PC-9 (cell line): ENCODE results near the gene MOBP. TPM values are rescaled to one million over a fixed set of nuclear protein-coding genes. Genes with fewer than 3 reads are reported as not detected.

Source experiments
- BruUV-seq: library from RNA; stranded (reverse); fragments of 400-500 nt; replicated peaks from 2 replicates; lab custom pipeline; 2021; lab: Mats Ljungman, UMichigan
- CTCF ChIA-PET: fragments of 300-600 bp; sonication (Branson Sonifier 250); formaldehyde crosslinking; loops from one replicate; lab custom pipeline; 2022; ENCODE audit warnings: antibody characterized with exemption; lab: Charles Lee
- POLR2A ChIA-PET: fragments of 300-600 bp; sonication (Branson Sonifier 250); formaldehyde crosslinking; loops from one replicate; lab custom pipeline; 2022; ENCODE audit warnings: antibody characterized with exemption; ENCODE audit not compliant: unreplicated experiment; lab: Charles Lee
- DNase-seq, 2 experiments: peaks; one replicate each; pipeline versions ENCODE4 v3.0.0 to v3.0.0-alpha.2; 2015 to 2022; ENCODE audit warnings: mixed read lengths in 1 of 2
- H2AFZ ChIP-seq: fragments of 200-600 bp; sonication (generic); 2 replicates; pipeline ENCODE4 v1.8.1; 2017; ENCODE audit warnings: antibody characterized with exemption
- H3F3A ChIP-seq: fragments of 200-600 bp; sonication (generic); 2 replicates; pipeline ENCODE4 v1.8.1; 2017; ENCODE audit warnings: antibody characterized with exemption, mild to moderate bottlenecking, low read depth; ENCODE audit not compliant: insufficient read depth
- H3K27ac ChIP-seq: fragments of 200-600 bp; sonication (generic); 2 replicates; pipeline ENCODE4 v1.6.1; 2016; ENCODE audit warnings: mixed run types
- H3K27me3 ChIP-seq: fragments of 200-600 bp; sonication (generic); 2 replicates; pipeline ENCODE4 v1.6.1; 2016; ENCODE audit warnings: low read depth, mixed run types; ENCODE audit not compliant: insufficient read depth
- H3K36me3 ChIP-seq: fragments of 200-600 bp; sonication (generic); 2 replicates; pipeline ENCODE4 v1.6.1; 2016; ENCODE audit warnings: low read depth, mixed run types
- H3K4me1 ChIP-seq: fragments of 200-600 bp; sonication (generic); replicated peaks from 2 replicates; pipeline ENCODE4 v1.6.1; 2016; ENCODE audit warnings: mixed run types; ENCODE audit not compliant: insufficient read depth
- H3K4me2 ChIP-seq: fragments of 200-600 bp; sonication (generic); 2 replicates; pipeline ENCODE4 v1.6.1; 2017; ENCODE audit warnings: mixed run types
- H3K4me3 ChIP-seq: fragments of 200-600 bp; sonication (generic); 2 replicates; pipeline ENCODE4 v1.6.1; 2016; ENCODE audit warnings: mixed run types
- H3K79me2 ChIP-seq: fragments of 200-600 bp; sonication (generic); 2 replicates; pipeline ENCODE4 v1.6.1; 2017; ENCODE audit warnings: low read depth, mixed run types
- H3K9me2 ChIP-seq: fragments of 200-600 bp; sonication (generic); 2 replicates; pipeline ENCODE4 v1.8.1; 2017; ENCODE audit warnings: mild to moderate bottlenecking; ENCODE audit not compliant: insufficient read depth
- H3K9me3 ChIP-seq: fragments of 200-600 bp; sonication (generic); 2 replicates; pipeline ENCODE4 v1.8.1; 2016; ENCODE audit warnings: low read depth; ENCODE audit not compliant: insufficient read depth
- H4K20me1 ChIP-seq: fragments of 200-600 bp; sonication (generic); 2 replicates; pipeline ENCODE4 v1.8.1; 2017; ENCODE audit not compliant: insufficient read depth
- EZH2 ChIP-seq: fragments of 200-600 bp; sonication (generic); IDR thresholded peaks from 2 replicates; pipeline ENCODE4 v1.8.0; 2017; ENCODE audit warnings: antibody characterized with exemption, low read depth
- intact Hi-C: fragments of 100-400 bp; cut with micrococcal nuclease; formaldehyde crosslinking; loops from one replicate; pipeline ENCODE4 v1.10.0; 2022; ENCODE audit not compliant: unreplicated experiment
- total RNA-seq: library from RNA; stranded (reverse); gene quantifications from 2 replicates; pipeline ENCODE4 v1.2.3, GENCODE V29; 2021
- TF ChIP-seq, protein P1 (sequence below): fragments of 200-600 bp; sonication (generic); conservative IDR thresholded peaks from 2 replicates; pipeline ENCODE4 v1.6.1; 2017; ENCODE audit warnings: mixed run types, antibody characterized with exemption, mild to moderate bottlenecking, moderate library complexity

The MOBP gene
- total RNA-seq, 1 experiment from 2014 or later: not detected

DNA sequence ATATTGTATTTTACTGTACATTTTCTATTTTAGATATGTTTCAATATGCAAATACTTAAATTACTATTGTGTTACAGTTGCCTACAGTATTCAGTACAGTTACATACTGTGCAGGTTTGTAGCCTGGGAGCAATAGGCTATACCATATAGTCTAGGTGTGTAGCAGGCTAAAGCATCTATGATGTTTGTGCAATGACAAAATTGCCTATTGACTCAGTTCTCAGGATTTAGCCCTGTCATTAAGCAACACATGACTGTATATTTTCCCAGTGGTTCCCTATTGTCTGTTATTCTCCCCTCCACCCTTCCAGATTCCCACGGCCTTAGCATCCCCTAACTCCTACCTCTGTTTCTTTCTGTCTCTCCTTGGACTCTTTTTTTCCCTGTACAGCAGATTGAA lies 10.7 kb downstream of the MOBP start:
- H3F3A ChIP-seq: no peaks in the 10 kb centered on the region
- H2AFZ ChIP-seq: no peak overlapping the region
- no peaks in the 10 kb centered on the region for H3K9me2 ChIP-seq
- BruUV-seq: no TSS peak
- H3K4me3 ChIP-seq: no peak overlapping the region
- no peak for DNase-seq
- H3K9me3 ChIP-seq: no peaks in the 10 kb centered on the region
- ChIA-PET CTCF (no interaction called here), POLR2A (no interaction called here)
- H3K4me1 ChIP-seq: no peaks in the 10 kb centered on the region
- peaks cover 25% of the 10 kb centered on the region for H3K27me3 ChIP-seq
- H3K27ac ChIP-seq: no peak overlapping the region
- TF ChIP-seq, protein P1, sequence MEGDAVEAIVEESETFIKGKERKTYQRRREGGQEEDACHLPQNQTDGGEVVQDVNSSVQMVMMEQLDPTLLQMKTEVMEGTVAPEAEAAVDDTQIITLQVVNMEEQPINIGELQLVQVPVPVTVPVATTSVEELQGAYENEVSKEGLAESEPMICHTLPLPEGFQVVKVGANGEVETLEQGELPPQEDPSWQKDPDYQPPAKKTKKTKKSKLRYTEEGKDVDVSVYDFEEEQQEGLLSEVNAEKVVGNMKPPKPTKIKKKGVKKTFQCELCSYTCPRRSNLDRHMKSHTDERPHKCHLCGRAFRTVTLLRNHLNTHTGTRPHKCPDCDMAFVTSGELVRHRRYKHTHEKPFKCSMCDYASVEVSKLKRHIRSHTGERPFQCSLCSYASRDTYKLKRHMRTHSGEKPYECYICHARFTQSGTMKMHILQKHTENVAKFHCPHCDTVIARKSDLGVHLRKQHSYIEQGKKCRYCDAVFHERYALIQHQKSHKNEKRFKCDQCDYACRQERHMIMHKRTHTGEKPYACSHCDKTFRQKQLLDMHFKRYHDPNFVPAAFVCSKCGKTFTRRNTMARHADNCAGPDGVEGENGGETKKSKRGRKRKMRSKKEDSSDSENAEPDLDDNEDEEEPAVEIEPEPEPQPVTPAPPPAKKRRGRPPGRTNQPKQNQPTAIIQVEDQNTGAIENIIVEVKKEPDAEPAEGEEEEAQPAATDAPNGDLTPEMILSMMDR: no peak
- TF ChIP-seq EZH2: no peak
- no peaks in the 10 kb centered on the region for H3K36me3 ChIP-seq
- H3K79me2 ChIP-seq: no peaks in the 10 kb centered on the region
- intact Hi-C loops: no loop called here
- H4K20me1 ChIP-seq: no peaks in the 10 kb centered on the region
- H3K4me2 ChIP-seq: no peak overlapping the region

DNA sequence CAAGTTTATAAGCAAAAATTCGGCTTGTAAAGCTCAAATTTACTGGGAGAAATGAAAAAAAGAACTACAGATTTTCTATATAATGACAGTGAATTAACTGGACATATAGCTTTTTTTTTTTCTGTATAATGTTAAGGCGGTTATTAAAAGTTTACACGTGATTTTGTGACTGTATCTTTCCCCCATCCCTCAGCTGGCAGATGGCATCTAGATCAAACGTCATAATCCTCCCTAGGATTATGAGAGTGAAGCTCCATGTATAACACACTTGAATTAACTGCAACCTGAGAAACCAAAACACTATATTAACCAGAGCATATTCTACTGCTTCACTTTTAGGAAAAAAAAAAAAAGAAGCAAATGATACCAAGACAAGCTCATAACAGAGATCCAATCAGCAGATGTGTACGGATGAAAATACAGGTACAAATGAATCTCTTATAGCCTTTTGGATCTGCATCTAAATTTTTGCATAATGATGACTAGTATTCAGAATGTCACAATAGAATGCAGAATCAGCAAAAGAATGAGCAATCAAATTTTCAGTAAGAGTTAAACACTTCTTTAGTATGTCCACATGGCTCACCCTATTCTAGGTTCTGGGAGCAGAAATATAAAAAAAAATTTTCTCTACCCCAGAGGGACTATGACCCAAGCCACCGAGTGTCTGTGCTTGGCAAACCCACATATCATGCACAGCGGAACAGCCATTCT lies 12.4 kb downstream of the MOBP start:
- Histone ChIP-seq H3K4me2 (no peak overlapping the region), H3K4me3 (no peak overlapping the region), H3K27ac (no peak overlapping the region), H3K9me2 (no peaks in the 10 kb centered on the region), H3K9me3 (no peaks in the 10 kb centered on the region), H3K79me2 (no peaks in the 10 kb centered on the region), H3K4me1 (no peaks in the 10 kb centered on the region), H3F3A (no peaks in the 10 kb centered on the region), H3K27me3 (peaks cover 35% of the 10 kb centered on the region), H3K36me3 (no peaks in the 10 kb centered on the region), H2AFZ (no peak overlapping the region), H4K20me1 (no peaks in the 10 kb centered on the region)
- DNase-seq: no peak
- ChIA-PET POLR2A (no interaction called here), CTCF (no interaction called here)
- BruUV-seq: no TSS peak
- TF ChIP-seq, protein P1: no peak
- TF ChIP-seq EZH2: no peak
- intact Hi-C loops: no loop called here

DNA sequence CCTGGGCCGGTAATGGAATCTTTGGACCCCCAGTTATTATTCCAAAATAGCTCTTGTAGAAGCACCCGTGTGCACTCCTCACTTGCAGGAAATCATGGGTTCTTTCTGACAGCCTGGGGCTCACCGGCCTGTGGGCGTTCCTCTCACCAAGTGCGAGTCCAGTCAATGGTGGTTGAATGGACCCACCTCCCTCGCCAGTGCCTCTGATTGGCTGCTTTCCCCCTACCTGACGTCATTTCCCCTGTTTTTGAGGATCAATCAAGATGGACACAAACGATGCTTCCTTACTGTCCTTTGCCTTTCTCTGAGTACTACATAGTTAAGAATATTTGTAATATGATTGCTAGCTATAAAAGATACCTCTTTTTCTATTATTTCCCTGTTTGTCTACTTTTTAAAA lies 18.1 kb downstream of the MOBP start:
- Histone ChIP-seq H3K4me1 (no peaks in the 10 kb centered on the region), H3K9me2 (no peaks in the 10 kb centered on the region), H3F3A (no peaks in the 10 kb centered on the region), H3K4me2 (no peak overlapping the region), H3K4me3 (no peak overlapping the region), H2AFZ (no peak overlapping the region), H3K79me2 (no peaks in the 10 kb centered on the region), H3K9me3 (no peaks in the 10 kb centered on the region), H4K20me1 (no peaks in the 10 kb centered on the region), H3K27me3 (peaks cover 54% of the 10 kb centered on the region), H3K27ac (no peak overlapping the region), H3K36me3 (no peaks in the 10 kb centered on the region)
- BruUV-seq: no TSS peak
- POLR2A ChIA-PET: no interaction called here
- intact Hi-C loops: no loop called here
- no peak for DNase-seq
- CTCF ChIA-PET: no interaction called here
- no peak for TF ChIP-seq EZH2
- TF ChIP-seq, protein P1: no peak
